ENCODE measurements around the gene EPHA2. TPM values are rescaled to one million over a fixed set of nuclear protein-coding genes. Genes with fewer than 3 reads are reported as not detected.

Gene EPHA2
- total RNA-seq, 1 experiment from 2014 or later, result 114 TPM

- no peak for DNase-seq (ENCODE audit: low read depth)
Measured at GRCh38 chr1:16094453-16095158, 61.3 kb downstream of the EPHA2 start.

- no peak for DNase-seq (ENCODE audit: low read depth)
Measured at GRCh38 chr1:16093611-16094010, 62.3 kb downstream of the EPHA2 start.

GRCh38 chr1:16092923-16093511 lies 62.9 kb downstream of the EPHA2 start:
- DNase-seq (ENCODE audit: low read depth), result no peak

DNA sequence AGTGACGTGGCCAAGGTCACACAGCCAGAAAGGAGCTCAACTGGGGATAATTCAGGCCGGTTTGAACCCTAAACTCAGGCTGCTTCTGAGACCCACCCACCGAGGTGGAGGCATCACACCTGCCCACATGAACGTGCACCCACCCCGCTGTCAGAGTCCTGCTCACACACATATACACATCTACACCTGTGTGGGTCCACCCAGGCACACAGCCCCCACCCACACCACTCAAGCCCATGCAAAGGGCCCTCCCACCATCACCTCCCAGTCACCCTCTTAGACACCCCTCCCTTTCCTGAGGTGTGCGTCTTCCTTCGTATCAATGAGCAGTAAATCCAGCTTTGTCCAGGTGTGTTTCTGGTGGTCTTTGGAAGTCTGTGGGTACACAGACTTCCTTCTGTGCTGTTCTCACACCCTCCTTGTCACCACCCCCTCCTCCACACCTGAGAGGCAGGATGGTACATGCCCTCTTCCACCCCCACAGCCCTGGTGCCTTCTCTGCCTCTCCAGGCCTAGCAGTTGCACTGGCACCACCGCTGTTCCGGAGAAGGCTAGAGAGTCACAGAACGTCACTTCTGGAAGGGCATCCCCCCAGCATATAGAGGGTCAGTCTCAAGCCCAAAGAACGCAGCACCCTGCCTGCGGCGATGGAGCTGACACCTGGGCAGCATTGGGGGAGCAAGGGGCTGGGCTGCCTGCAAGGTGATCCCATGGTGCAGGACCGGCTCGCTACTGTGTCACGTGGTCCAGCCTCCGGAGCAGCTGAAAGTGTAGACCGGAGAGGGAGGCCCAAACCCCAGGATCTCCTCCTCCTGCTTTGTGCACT lies 63.6 kb downstream of the EPHA2 start:
- no peak for DNase-seq (ENCODE audit: low read depth)

DNA sequence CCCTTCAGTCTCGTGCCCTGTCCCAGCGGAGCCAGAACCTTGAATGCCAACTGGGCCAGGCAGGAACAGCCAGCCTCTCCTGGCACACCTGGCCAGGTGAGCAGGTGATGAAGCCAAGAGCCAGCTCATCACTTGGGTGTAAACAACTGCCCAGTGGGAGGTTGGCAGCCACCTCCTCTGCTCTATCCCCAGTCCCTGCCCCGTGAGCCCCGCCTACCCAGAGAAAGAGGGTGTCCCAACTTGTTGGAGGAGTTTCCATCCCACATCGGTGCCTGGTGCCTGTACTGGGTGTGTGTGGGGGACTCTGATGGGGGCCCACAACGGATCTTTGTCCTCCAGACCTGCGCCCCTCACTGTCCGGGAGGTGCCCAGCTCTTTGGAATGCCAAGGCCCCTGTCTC lies 64.6 kb downstream of the EPHA2 start:
- DNase-seq (ENCODE audit: low read depth), result no peak

- DNase-seq (ENCODE audit: low read depth), result no peak
Measured at GRCh38 chr1:16090076-16090826, 65.6 kb downstream of the EPHA2 start.

GRCh38 chr1:16088996-16089395 lies 66.9 kb downstream of the EPHA2 start:
- peak; percentile 78 for DNase-seq (ENCODE audit: low read depth)

- no peak for DNase-seq (ENCODE audit: low read depth)
Measured at GRCh38 chr1:16088351-16088911, 67.4 kb downstream of the EPHA2 start.

DNA sequence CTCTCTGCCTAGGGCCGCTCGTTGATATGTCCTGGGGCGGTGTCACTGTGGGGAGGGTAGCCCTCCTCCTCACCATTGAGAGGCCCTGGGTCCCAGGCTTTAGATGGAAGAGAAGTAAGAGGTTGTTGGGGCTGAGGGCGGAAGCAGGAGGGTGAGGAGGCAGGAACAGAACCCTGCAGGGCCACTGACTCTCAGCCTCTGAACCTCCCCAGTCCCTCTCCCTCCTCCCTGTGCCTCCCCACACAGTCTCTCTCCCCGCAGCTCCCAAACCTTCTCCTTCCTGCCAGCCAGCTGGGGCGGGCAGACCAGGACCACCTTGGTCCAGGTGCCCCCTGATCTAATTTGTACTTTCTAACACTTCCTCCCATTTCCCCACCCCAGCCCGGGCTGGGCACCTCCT lies 68.1 kb downstream of the EPHA2 start:
- DNase-seq (ENCODE audit: low read depth), result no peak

DNA sequence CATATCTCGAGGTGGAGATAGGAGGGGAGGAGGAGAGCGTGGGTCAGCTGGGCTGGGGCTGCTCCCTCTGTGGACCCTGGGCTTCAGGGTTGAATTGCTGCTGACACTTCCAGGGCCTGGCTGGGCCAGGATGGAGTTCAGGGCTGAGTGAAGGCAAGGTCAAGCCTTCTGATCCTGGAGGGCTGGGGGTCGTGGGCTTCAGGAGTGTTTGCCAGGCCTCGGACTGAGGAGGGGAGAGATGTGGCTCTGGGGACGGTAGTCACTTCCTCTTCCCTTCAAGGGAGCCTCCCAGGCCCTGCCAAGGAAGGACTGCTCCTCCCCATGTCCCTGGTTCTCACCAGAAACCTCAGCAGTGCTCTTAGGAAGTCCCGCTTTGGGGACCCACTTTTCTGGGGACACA lies 70.3 kb downstream of the EPHA2 start:
- DNase-seq (ENCODE audit: low read depth), result no peak

DNA sequence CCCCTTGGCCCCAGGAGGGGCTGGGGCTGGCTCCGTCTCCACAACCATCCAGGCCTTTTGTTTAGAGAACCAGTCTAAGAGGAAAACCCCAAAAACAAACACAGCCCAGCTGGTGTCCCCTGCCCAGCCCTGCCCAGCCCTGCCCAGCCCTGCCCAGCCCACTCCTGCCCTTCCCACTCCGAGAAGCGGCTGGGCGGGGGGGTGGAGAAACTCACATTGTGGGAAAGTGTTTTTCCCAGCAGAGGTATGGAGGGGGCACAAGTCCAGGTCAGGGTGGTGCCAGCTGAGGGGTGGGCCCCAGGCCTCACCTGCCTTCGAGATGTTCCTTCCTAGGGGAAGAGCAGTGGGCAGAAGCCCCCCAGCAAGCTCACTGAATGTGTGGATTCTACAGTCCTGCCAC lies 72.4 kb downstream of the EPHA2 start:
- DNase-seq (ENCODE audit: low read depth), result no peak

- DNase-seq (ENCODE audit: low read depth), result peak; percentile 61
Measured at GRCh38 chr1:16082283-16083038, 73.4 kb downstream of the EPHA2 start.

DNA sequence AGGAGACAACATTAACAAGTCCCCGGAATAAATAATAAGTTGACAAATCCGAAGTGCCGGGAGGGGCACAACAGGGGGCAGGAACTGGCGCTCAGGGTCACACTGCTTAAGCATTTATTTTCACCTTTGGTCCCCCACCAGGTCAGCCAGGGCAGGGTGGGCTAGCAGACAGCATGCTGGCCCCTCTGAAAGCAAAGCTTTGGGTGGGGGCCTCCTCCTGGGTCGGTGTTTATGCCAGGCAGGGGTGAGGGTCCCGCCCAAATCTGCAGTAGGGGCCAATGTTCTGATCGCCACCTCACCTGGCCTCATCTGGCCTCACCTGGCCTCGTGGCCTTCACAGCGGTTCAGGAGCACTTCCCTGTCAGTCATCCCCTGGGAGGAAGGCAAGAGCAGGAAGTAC lies 74.2 kb downstream of the EPHA2 start:
- DNase-seq (ENCODE audit: low read depth), result no peak

- DNase-seq (ENCODE audit: low read depth), result no peak
Measured at GRCh38 chr1:16080422-16081150, 75.3 kb downstream of the EPHA2 start.

GRCh38 chr1:16078925-16079656 lies 76.8 kb downstream of the EPHA2 start:
- peak; percentile 80 for DNase-seq (ENCODE audit: low read depth)

GRCh38 chr1:16077406-16078245 lies 78.2 kb downstream of the EPHA2 start:
- no peak for DNase-seq (ENCODE audit: low read depth)

- DNase-seq (ENCODE audit: low read depth), result peak; percentile 57
Measured at GRCh38 chr1:16076865-16077238, 79.0 kb downstream of the EPHA2 start.
